Keratinocyte (primary cell): ENCODE results near the gene MMP12.
"Not testable (repeated sequence)": the region's sequence is repeated elsewhere in the genome, so short reads cannot be mapped to it uniquely, and the experiment has no call there.

Experiments used
- CTCF ChIP-seq, 3 experiments: IDR thresholded peaks in 1 of 3; conservative IDR thresholded peaks in 1 of 3; optimal IDR thresholded peaks in 1 of 3; 2 replicates in 2 of 3; 3 replicates in 1 of 3; pipeline versions ENCODE3 to v1.5.1; 2011; ENCODE audit warnings: low read length in 3 of 3, mild to moderate bottlenecking in 3 of 3, moderate library complexity in 2 of 3, control low read depth in 1 of 3, inconsistent platforms in 1 of 3; ENCODE audit not compliant: insufficient read depth in 2 of 3; ENCODE audit errors: extremely low read depth in 1 of 3
- EZH2 ChIP-seq: IDR thresholded peaks from one replicate; pipeline ENCODE4 v1.6.1; 2012; ENCODE audit warnings: inconsistent platforms, mild to moderate bottlenecking, low read length, moderate library complexity

- not testable (repeated sequence) for TF ChIP-seq CTCF (optimal IDR thresholded peaks at IDR 0.05 in 1 of 3, IDR thresholded peaks at IDR 0.05 in 1 of 3, conservative IDR thresholded peaks at IDR 0.05 in 1 of 3; ENCODE audit: extremely low read depth in 1 of 3, insufficient read depth in 2 of 3, low read length in 3 of 3); EZH2
These were observed 29.1 kb upstream of the MMP12 start for GRCh38 chr11:102903895-102904294.
